GM19025 (cell line): ENCODE data around the gene CALCOCO1.
"Not testable (repeated sequence)": the region's sequence is repeated elsewhere in the genome, so short reads cannot be mapped to it uniquely, and the experiment has no call there.

Source experiments
- ATAC-seq: cut with Tn5 transposase; IDR thresholded peaks from one replicate; pipeline ENCODE4 v1.9.1; 2021; ENCODE audit warnings: mild to moderate bottlenecking, low read depth, moderate library complexity; ENCODE audit not compliant: unreplicated experiment

The CALCOCO1 gene

DNA sequence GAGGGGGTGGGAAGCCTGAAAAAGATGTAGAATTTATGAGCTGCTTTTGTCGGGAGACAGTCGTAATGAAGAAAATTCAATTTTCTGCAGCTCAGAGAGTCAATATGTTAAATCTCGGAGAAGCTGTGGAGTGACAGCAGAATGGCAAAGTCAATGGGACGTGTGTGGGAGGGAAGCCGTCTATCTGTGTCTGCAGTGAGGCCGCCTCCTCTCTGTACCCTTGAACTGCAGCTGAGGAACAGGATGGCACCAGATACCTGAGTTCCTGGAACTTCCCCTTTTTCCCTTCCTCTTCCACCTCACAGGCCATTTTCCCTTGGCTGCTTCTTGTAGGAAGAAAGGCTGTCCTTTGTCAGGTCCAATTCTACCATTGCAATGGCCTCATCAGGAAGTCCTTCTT, 9.3 kb upstream of the CALCOCO1 start:
- no peak for ATAC-seq

DNA sequence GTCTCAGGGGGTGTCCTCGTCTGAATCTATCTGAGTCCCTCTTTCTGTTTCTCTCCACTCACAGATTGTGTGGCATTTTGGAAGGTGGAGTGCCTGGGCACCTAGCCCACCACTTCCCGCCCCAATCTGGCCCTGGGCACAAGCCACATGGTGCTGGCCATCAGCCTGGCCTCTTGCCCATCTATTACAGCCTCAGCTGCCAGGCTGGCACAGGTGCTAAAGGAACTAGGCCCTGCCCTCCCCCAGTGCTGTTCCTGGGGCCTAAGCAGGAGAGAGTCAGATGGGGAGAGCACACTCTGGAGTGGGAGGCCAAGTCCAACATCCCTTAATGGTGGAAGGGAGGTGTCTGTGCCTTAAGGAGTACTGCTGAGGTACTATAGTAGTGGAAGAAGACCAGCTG, 8.3 kb upstream of the CALCOCO1 start:
- ATAC-seq: no peak

DNA sequence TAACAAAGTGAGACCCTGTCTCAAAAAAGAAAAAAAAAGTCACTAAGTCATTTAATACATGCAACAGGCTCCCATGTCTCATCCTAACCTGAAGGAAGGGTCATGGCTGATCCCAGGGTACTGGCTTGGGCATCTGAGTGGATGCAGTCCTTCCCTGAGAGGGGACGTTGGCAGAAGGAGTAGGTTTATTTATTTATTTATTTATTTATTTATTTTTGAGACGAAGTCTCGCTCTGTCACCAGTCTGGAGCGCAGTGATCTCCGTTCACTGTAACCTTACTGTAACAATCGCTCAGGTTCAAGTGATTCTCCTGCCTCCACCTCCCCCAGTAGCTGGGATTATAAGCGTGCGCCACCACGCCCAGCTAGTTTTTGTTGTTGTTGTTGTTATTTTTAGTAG, 7.2 kb upstream of the CALCOCO1 start:
- ATAC-seq: no peak

DNA sequence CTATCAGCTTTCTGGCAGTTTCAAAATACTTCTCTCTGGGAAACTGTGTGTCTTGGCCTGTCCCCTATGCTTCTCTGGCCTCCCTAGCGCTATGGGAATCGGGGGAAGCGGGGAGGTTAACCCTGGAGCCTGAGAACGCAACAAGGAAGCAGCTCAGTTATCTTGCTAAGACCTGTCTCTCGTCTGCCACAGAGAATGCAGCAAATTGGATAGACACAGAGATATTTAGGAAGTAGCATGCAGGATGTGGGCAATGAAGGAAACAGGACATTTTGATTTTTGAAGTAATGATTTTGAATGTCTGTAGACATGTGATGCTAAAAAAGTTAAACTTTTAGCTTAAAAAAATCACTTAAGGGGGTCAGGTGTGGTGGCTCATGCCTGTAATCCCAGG, 6.6 kb upstream of the CALCOCO1 start:
- ATAC-seq: no peak

DNA sequence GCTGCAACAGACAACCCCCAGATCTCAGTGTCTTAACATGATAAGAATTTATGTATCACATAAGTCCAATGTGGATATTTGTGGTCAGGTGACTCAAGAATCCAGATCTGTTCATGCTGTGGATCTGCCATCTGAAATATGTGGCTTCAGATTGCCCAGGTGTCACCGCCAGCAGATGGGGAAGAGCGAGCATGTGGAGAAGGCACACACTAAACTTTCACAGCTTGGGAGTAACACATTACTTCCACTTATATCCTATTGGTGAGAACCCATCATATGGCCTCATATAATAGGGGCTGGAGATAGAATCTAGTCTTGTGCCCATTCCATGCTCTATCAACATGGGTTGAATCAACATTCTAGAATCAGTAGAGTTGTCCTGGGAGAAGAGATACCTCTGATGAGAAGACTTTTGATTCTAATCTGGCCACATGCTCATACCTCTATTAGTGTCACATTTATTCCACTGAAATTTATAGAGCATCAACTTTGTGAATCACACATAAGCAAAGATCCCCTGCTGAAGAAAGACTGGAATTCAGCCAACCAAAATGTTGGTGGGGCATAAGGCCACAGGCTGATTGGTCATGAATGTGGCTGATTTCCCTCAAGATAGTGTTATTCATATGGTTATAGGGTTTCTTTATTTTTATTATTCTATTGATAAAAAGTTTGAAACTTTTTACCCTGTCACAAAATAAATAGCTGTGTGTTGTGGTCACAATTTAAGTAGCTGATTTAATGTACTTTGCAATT, 6.0 kb upstream of the CALCOCO1 start:
- ATAC-seq: no peak

DNA sequence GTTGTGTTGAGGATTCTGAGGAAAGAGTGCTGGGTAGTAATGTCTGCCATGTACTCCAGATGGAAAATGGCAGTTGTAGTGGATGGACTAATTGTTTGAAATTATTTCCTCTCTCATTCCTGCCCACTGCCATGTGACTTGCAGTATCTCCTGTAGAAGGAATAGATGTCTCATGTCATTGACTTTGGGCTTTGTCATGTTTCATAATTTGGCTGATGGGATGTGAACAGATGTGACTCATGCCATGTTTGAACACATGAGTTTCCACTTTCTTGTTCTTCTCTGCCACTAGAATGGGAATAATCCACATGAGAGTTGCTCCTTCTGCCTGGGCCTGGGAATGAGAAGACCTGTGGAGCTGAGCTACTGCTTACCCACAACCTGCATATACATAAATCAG, 2.4 kb upstream of the CALCOCO1 start:
- no peak for ATAC-seq

DNA sequence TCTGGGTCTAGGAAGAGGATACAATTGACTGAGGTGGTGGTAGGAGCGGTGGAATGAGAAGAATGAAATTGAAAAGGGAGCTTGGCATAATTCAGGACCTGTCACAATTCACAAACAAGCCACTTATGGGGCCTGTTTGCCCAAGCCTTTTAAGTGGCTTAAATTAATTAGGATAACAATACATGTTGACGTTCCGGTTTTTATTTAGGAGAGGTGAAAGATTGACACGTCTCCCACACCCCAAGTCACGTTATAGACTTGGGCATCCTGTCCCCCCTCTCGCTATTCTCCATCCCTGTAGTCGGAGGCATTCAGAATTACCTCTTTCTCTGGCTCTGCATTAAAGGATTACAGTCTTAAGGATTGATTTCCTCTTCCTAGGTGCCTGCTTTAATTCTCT, 954 bp upstream of the CALCOCO1 start:
- ATAC-seq: no peak

DNA sequence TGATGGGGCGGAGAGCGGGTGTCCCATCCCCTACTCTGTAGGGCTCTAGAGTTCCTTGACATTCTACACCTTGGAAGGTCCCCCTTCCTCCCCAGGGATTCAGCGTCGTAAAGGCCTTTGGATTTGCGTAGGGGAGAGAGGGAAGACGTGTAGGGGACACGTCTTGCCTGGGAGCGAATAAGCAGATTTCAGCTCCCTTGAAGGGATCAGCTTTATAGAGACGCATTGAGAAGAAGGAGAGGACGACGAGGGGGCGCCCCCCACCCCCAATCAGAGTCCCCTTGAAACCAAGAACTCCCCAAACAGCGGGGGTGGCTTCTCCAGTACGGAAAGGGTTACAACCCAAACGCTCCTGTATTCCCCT, 324 bp downstream of the CALCOCO1 start:
- no peak for ATAC-seq

DNA sequence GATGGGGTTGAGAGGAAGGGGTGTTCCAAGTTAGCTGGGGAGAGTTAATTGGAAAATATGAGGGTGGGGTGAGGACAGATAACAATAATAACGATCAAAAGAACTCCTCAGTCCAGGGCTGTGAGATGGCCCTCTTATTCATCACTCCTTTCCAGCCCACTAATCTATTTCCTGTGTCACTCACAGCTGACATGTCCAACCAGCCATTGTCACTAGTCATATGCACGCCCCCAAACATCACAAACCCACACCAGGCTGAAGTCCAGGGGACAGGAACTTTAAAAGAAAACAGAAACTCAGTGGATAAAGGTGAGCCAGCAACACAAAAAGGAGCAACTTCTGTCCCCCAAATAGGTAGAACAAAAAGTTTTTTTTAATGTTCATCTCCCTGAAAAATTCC, 911 bp downstream of the CALCOCO1 start:
- ATAC-seq: no peak

DNA sequence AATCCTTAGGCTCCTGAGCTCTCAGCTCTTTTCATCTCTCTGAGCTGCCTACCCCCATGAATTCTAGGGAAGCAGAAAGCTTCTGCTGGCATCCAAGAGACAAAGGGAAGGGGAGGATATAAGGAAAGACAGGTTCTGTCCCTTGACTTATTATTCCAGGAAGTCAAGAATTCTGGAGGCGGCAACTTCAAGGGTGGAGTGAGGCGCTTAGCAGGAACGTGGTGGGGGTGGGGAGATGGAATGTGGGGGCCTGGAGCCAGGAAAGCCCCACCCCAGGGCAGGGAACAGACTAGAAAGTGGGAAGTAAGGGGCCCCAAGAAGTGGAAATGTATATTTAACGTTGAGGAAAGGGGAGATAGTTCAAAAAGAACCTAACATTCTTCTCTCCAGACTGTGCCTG, 1.4 kb downstream of the CALCOCO1 start:
- ATAC-seq: no peak

DNA sequence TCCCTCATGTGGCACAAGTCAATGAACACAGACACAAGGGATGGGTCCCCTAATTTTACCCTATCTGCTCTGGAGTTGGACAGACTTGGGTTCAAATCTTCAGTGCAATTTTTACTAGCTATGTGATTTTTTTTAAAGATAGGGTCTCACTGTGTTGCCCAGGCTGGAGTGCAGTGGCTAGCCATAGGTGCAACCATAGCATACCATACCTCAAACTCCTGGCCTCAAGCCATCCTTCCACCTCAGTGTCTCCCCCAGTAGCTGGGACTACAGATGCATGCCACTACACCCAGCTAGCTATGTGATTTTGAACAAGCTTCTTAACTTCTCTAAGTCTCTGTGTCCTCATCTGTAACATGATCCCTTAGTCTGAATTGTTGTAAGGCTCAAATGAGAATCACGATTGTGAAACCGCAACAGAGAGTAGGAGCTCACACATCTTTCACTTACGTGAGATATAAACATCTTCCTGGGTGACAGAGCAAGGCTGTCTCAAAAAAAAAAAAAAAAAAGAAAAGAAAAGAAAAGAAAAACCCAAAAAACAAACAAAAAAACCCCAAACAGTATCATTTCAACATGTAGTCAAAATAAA, 4.7 kb downstream of the CALCOCO1 start:
- no peak for ATAC-seq

DNA sequence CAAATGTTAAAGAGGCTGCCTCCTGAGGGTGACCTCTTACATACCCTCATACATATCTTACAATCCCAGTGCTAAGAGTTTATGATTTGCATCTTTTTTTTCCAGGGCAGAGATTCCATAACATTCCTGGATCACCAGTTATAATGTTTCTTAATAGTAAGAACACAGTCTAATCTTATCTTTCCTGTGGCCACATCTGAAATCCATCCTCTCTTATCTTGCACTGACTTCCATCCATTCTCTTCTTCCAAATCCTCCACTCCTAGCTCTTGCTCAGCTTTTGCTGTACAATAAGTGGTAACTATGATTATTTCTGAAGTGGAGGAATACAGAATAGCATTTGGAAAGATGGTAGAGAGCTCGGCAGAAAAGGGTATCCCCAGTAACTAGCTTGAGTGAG, 6.3 kb downstream of the CALCOCO1 start:
- no peak for ATAC-seq

DNA sequence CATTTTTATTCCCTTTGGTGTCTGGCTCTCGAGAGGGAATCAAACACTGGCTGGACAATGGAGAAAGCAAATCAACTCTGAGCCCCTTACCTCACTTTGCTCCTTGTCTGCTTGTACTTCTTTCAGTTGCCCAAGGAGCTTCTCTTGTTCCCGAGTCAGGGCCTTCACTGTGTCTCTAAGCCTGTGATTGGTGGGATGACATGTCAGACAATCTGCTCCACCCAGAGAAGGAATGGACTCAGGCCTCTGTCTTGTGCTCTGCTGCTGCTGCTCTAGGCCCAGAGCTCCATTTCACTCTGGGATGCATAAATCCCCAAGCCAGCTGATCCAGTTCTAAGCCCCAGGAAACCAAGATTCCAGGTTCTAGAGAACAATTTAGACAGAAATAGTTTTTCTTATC, 7.6 kb downstream of the CALCOCO1 start:
- no peak for ATAC-seq

DNA sequence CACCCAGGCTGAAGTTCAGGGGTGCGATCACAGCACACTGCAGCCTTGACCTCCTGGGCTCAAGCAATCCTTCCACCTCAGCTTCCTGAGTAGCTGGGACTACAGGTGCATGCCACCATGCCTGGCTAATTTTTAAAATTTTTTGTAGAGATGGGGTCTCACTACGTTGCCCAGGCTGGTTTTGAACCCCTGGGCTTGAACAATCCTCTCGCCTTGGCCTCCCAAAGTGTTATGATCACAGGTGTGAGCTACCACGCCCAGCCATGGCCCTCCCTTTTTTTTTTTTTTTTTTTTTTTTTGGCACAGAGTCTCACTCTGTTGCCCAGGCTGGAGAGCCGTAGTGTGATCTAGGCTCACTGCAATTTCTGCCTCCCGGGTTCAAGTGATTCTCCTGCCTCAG, 8.7 kb downstream of the CALCOCO1 start:
- ATAC-seq: not testable (repeated sequence)

DNA sequence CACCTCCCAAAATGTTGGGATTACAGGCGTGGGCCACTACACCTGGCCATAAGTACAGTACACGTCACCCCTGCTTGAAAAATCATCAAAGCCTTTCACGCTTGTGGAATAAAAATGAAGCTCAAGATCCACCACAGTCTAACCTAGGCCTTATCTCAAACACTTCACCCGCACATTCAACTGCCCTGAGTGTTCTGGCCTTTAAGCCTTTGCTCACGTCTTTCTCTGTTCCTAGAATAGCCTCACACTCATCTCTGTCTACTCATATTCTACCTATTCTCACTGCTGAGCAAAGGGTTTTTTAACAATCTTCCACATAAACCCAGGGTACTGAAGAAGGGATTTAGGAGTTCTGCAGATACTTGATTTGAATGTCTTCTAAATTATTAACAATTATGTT, 9.9 kb downstream of the CALCOCO1 start:
- no peak for ATAC-seq

DNA sequence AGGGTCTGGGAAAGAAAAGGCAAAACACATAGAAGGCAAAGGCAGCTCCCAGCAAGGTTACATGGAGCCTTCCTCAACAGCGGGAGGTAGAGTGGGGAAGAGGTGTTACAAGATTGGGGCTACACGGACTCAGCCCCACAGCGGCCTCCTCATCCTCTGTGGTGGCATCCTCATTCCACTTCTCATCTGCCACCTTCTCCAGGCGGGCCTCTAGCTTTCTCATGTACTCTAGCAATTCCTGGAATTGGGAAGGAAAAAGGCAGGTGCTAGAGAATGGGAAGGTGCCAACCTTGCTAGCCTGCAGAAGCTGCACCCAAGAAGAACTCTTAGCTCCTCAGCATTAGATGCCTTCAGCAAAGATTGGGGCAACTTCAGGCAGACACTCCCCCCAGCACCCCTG, 13.2 kb downstream of the CALCOCO1 start:
- no peak for ATAC-seq

DNA sequence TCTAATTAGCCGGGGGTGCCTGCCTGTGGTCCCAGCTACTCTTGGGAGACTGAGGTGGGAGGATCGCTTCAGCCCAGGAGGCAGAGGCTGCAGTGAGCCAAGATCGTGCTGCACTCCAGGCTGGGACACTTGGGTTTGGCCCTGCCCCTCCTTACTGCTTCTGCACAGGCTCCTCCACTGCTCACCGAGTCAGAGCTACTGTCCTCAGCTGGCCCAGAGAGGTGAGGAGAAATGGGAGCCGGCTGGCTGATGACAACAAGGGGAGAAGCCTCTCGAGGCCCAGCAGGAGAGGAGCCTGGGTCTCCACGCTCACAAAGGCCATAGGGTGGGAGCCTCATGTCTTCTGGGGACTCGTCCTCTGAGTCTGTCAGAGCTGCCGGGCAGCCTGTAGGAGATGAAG, 13.7 kb downstream of the CALCOCO1 start:
- no peak for ATAC-seq

DNA sequence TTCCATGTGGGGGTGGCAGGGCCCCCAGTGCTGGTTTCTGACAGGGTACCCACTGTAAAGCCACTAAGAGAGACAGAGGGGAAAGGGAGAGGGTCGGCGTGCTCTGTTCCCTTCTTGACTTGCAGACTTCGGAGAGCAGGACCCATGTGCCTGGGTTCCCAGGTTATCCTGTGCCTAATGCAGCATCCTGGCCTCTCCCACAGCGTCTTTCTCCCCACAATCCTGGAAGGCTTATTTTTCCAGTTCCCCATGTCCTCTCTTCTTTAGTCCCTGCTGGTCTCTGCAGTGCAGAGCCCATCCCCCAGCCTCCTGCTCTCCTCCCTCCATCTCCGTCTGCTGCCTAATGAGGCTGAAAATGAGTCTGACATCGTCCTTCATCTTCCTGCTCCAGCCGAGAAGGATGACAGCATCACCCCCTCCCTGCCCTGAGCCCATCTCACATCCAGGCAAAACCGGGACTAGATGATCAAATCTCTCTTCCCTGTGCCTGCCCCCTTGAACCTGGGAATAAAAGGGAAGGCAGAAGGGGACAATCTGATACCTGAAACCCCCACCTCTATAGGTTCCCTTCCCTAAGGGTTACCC, 15.1 kb downstream of the CALCOCO1 start:
- ATAC-seq: no peak

DNA sequence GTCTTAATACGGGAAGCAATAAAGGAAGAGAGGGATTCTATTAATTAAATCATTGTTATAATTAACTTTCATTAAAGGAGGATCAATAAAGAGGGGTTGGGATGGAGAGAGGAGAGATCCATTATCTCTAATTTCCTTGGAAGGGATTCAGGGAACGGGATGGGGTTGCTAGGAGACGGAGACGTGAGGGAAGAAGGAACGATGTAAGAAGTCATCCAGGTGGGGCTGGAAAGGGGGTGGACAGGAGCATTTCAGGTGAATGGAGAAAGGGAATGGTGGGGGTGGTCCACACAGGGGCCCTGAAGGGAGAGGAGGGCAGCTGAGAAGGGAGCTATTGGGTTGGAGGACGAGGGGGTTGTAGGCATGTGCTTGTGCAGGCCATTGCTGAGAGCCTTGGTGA, 17.2 kb downstream of the CALCOCO1 start:
- ATAC-seq: no peak

DNA sequence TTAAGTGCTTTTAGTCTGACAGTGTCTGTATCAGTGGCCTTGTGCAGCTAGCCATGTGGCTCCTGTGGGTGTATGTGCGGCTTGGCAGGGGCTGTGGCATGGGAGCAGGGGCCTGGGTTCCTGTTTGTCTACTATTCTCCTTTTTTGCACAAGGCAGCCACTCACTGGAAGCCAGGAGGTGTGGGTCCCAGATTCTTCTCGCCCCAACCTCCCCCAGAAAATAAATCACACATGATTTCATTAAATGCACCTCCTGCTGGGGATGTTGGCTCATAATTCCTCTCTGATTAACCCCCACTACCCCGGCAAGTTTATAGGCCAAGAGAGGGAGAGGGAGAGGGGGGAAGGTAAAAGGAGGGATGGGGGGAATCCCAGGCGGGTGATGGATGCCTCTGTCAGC, 17.6 kb downstream of the CALCOCO1 start:
- no peak for ATAC-seq

DNA sequence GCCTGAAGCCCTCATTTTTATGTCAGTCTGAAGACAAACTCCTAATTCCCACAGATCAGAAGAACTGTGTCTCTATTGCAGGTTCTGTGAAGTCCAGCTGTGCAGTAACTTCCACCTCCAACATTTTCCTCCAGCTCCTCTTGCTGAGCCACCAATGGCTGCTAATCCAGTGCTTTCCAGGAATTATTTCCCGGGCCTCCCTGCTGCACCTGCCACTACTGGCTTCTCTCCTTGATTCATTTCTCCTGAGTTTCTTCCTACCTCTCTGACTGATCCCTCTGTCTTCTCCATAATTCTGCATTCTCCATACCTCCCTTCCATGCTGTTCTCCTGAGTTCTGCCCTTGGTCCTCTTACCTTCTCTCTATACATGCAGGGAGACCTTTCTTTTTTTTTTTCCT, 21.2 kb downstream of the CALCOCO1 start:
- ATAC-seq: no peak

DNA sequence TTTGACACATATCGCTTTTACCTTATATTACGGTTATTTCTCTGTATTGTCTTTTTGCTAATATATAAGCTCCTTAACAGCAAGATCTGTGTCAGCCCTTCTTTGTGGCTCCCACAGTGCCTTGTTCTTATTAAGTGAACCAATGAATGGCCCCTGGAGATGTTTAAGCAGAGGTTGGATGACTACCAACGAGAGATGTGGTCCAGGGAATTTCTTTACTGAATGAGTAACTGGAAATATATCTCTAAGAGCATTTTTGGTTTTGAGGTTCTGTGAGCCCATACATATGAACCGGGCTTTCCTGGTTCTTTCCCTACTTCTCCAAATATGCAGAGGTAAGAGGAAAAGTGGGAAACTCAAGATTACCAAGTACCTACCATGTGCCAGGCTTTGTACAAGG, 23.5 kb downstream of the CALCOCO1 start:
- ATAC-seq: no peak
